GM12865 (cell line): ENCODE results near the gene ATPAF1.

ENCODE experiments used
- DNase-seq: peaks from one replicate; pipeline ENCODE4 v3.0.0; 2010; ENCODE audit warnings: low read depth
- H3K4me3 ChIP-seq: 2 replicates; pipeline ENCODE4 v1.5.1; 2011; ENCODE audit warnings: mild to moderate bottlenecking, low read depth, low read length, control low read depth
- TF ChIP-seq, protein P1 (sequence below): IDR thresholded peaks from 2 replicates; pipeline ENCODE4 v1.5.1; 2011; ENCODE audit warnings: low read length, control low read depth, low read depth, inconsistent platforms; ENCODE audit not compliant: insufficient read depth; ENCODE audit errors: missing control alignments

ATPAF1 gene

GRCh38 chr1:46616277-46617107 lies 51.7 kb downstream of the ATPAF1 start, which contains the start of gene MOB3C:
MOB3C (minus strand) TSS chr1:46616811; CDS start chr1:46613321, 3,490 bp downstream.
- H3K4me3 ChIP-seq: peak within 1 kb of the TSS; percentile 90
- TF ChIP-seq, protein P1, sequence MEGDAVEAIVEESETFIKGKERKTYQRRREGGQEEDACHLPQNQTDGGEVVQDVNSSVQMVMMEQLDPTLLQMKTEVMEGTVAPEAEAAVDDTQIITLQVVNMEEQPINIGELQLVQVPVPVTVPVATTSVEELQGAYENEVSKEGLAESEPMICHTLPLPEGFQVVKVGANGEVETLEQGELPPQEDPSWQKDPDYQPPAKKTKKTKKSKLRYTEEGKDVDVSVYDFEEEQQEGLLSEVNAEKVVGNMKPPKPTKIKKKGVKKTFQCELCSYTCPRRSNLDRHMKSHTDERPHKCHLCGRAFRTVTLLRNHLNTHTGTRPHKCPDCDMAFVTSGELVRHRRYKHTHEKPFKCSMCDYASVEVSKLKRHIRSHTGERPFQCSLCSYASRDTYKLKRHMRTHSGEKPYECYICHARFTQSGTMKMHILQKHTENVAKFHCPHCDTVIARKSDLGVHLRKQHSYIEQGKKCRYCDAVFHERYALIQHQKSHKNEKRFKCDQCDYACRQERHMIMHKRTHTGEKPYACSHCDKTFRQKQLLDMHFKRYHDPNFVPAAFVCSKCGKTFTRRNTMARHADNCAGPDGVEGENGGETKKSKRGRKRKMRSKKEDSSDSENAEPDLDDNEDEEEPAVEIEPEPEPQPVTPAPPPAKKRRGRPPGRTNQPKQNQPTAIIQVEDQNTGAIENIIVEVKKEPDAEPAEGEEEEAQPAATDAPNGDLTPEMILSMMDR: no peak
- DNase-seq: peak; percentile 70

GRCh38 chr1:46615735-46616134 lies 52.4 kb downstream of the ATPAF1 start:
- TF ChIP-seq, protein P1: no peak
- peak; percentile 58 for DNase-seq
- peak overlapping the region; percentile 90 for H3K4me3 ChIP-seq

GRCh38 chr1:46615088-46615487 lies 53.1 kb downstream of the ATPAF1 start:
- H3K4me3 ChIP-seq: peak overlapping the region; percentile 90
- no peak for DNase-seq

DNA sequence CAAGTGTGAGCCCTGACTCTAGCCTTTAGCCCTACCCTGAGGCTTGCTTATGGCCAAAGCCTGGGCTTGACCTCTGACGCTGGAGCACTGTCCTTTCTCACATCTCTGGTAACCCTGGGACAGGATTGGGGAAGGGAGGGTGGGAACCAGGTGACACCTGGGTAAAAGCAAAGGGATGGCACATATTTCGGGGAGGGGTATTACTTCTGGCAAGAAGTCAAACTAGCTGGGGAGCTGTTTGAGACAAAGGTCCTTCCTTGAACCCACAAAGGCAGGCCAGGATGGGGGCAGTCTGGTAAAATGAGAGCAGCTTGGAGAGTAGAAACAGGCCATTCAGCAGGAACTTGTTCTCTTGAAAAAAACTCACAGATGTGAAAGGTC lies 53.6 kb downstream of the ATPAF1 start:
- H3K4me3 ChIP-seq: no peak overlapping the region
- TF ChIP-seq, protein P1: no peak
- no peak for DNase-seq

More at GRCh38 chr1:46615088-46615487, 53.1 kb downstream of the ATPAF1 start:
- TF ChIP-seq, protein P1: no peak

DNA sequence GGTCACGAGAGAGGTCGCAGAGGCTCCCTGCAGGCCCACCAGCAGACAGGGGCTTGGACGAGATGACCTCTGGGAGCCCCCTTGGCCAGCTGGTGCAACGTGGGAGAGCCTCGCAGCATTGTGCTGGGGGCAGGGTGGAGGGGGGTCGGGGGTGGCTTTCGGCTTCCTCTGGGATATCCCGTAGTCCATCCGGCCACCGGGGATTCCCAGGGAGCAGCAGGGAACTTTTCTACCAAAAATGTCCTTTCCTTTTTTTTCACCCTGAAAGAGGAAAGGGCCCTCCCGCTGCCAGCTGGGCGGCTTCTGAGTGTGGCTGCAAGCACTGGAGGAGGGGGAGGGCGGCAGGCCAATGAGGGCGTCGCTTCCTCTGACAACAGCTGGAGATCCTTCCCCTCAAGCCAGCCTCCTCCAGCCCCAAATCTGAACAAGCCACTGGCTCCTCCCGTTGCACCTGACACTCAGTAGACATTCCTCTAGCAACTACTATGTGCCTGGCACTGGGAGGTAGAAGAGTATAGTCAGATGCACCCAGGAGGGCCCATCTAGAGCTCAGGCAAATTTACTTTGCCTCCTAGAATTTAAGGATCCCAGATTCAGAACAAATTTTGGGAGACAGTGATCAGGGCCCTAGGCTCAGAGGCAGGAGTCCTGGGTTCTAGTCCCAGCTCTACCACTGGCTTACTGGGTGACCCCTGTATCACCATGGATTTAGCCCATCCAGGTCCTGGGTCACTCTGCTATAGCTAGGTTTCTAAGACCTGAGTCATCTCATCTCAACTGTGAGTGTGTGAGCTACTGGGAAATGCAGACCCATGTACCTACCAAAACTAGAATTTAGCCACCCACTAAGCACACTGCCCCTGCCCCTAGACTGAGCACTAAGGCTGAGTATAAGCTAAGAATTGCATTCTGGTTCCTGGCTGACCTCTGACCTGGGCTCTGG lies 54.2 kb downstream of the ATPAF1 start:
- no peak for DNase-seq
- no peak overlapping the region for H3K4me3 ChIP-seq
- TF ChIP-seq, protein P1: no peak

GRCh38 chr1:46612937-46613660 lies 55.1 kb downstream of the ATPAF1 start:
- no peak overlapping the region for H3K4me3 ChIP-seq
- TF ChIP-seq, protein P1: no peak
- DNase-seq: no peak
